SK-N-SH (cell line): ENCODE data around the gene RGS14. TPM values are rescaled to one million over a fixed set of nuclear protein-coding genes. Genes with fewer than 3 reads are reported as not detected.

ENCODE experiments used
- CTCF ChIA-PET: fragments of 300-600, 350-600 bp; formaldehyde crosslinking; extraction: SDS; loops from one replicate; lab custom pipeline; 2021; lab: Yijun Ruan, JAX
- POLR2A ChIA-PET: fragments of 350-600 bp; sonication (Branson Sonifier 250); formaldehyde crosslinking; extraction: SDS; loops from one replicate; lab custom pipeline; 2020; ENCODE audit warnings: antibody characterized with exemption, inconsistent platforms; lab: Yijun Ruan, JAX
- DNase-seq: peaks from one replicate; pipeline ENCODE4 v3.0.0; 2012
- H2AFZ ChIP-seq: fragments of 200-600 bp; sonication (generic); 2 replicates; pipeline ENCODE4 v1.8.1; 2016; ENCODE audit warnings: antibody characterized with exemption, mild to moderate bottlenecking, low read depth
- H3F3A ChIP-seq: fragments of 200-600 bp; sonication (generic); replicated peaks from 2 replicates; pipeline ENCODE3; 2016; ENCODE audit warnings: antibody characterized with exemption, mild to moderate bottlenecking; ENCODE audit not compliant: insufficient read depth
- H3K27ac ChIP-seq, 2 experiments: fragments of 200-500 bp in 1 of 2; fragments of 200-600 bp in 1 of 2; sonication (Bioruptor generic) in 1 of 2; sonication (generic), shearing (Covaris generic) in 1 of 2; 2 replicates each; pipeline versions ENCODE4 v1.5.1 to v1.6.1; 2014 to 2016; ENCODE audit warnings: low read depth in 2 of 2, inconsistent platforms in 1 of 2, low read length in 1 of 2, mild to moderate bottlenecking in 1 of 2, mixed read lengths in 1 of 2
- H3K27me3 ChIP-seq: fragments of 200-600 bp; sonication (generic), shearing (Covaris generic); 2 replicates; pipeline ENCODE4 v1.6.1; 2016; ENCODE audit warnings: mixed run types; ENCODE audit not compliant: insufficient read depth
- H3K36me3 ChIP-seq, 2 experiments: fragments of 200-500 bp in 1 of 2; fragments of 200-600 bp in 1 of 2; sonication (Bioruptor generic) in 1 of 2; sonication (generic) in 1 of 2; replicated peaks in 1 of 2; 2 replicates each; pipeline versions ENCODE3 to v1.5.1; 2014 to 2016; ENCODE audit warnings: low read length in 1 of 2, mild to moderate bottlenecking in 1 of 2; ENCODE audit not compliant: insufficient read depth in 2 of 2, control insufficient read depth in 1 of 2
- H3K4me1 ChIP-seq, 2 experiments: fragments of 200-500 bp in 1 of 2; fragments of 200-600 bp in 1 of 2; sonication (Bioruptor generic) in 1 of 2; sonication (generic), shearing (Covaris generic) in 1 of 2; 2 replicates each; pipeline versions ENCODE4 v1.5.1 to v1.6.1; 2014 to 2016; ENCODE audit warnings: low read depth in 1 of 2, low read length in 1 of 2, mixed run types in 1 of 2; ENCODE audit not compliant: insufficient read depth in 2 of 2, control insufficient read depth in 1 of 2
- H3K4me2 ChIP-seq: fragments of 200-600 bp; sonication (generic), shearing (Covaris generic); 2 replicates; pipeline ENCODE4 v1.6.1; 2017; ENCODE audit warnings: mixed run types
- H3K4me3 ChIP-seq, 2 experiments: fragments of 200-500 bp in 1 of 2; fragments of 200-600 bp in 1 of 2; sonication (Bioruptor generic) in 1 of 2; sonication (generic), shearing (Covaris generic) in 1 of 2; 2 replicates each; pipeline versions ENCODE4 v1.5.1 to v1.8.1; 2014 to 2016; ENCODE audit warnings: low read depth in 2 of 2, inconsistent platforms in 1 of 2, low read length in 1 of 2, mild to moderate bottlenecking in 1 of 2, mixed read lengths in 1 of 2, moderate library complexity in 1 of 2
- H3K79me2 ChIP-seq: fragments of 200-600 bp; sonication (generic); 2 replicates; pipeline ENCODE4 v1.8.1; 2017; ENCODE audit warnings: mild to moderate bottlenecking; ENCODE audit not compliant: insufficient read depth
- H3K9ac ChIP-seq: fragments of 200-600 bp; sonication (generic); 2 replicates; pipeline ENCODE4 v1.6.1; 2017; ENCODE audit warnings: mixed run types
- H3K9me2 ChIP-seq: fragments of 200-600 bp; sonication (generic); 2 replicates; pipeline ENCODE4 v1.6.1; 2017; ENCODE audit warnings: mixed run types
- H3K9me3 ChIP-seq: fragments of 200-600 bp; sonication (generic); 2 replicates; pipeline ENCODE4 v1.6.1; 2017; ENCODE audit warnings: mixed run types, mild to moderate bottlenecking, moderate library complexity
- H4K20me1 ChIP-seq: fragments of 200-600 bp; sonication (generic); 2 replicates; pipeline ENCODE4 v1.6.1; 2017; ENCODE audit warnings: mild to moderate bottlenecking, mixed run types; ENCODE audit not compliant: insufficient read depth
- CHD2 ChIP-seq: fragments of 150-350 bp; IDR thresholded peaks from 2 replicates; pipeline ENCODE4 v1.6.1; 2018; ENCODE audit warnings: low read length; ENCODE audit not compliant: partially characterized antibody
- CTCF ChIP-seq: fragments of 200-600 bp; sonication (generic); IDR thresholded peaks from 2 replicates; pipeline ENCODE4 v1.6.1; 2017; ENCODE audit warnings: antibody characterized with exemption, mild to moderate bottlenecking, moderate library complexity
- EP300 ChIP-seq, 2 experiments: IDR thresholded peaks; 2 replicates each; pipeline versions ENCODE4 v1.4.0 to v1.6.1; 2012; ENCODE audit warnings: borderline replicate concordance in 1 of 2, low read depth in 1 of 2, low read length in 1 of 2
- FOSL2 ChIP-seq: IDR thresholded peaks from 2 replicates; pipeline ENCODE4 v1.4.0; 2012; ENCODE audit warnings: low read depth, mild to moderate bottlenecking, moderate library complexity, borderline replicate concordance
- FOXJ3 ChIP-seq: sonication (generic); formaldehyde crosslinking; IDR thresholded peaks from 2 replicates; pipeline ENCODE4 v1.5.1; 2020; ENCODE audit warnings: mild to moderate bottlenecking, missing genetic modification reagents
- FOXM1 ChIP-seq: IDR thresholded peaks from 2 replicates; pipeline ENCODE4 v1.4.0; 2012; ENCODE audit warnings: low read depth, mild to moderate bottlenecking
- GATA2 ChIP-seq: sonication (generic); formaldehyde crosslinking; IDR thresholded peaks from 2 replicates; pipeline ENCODE4 v1.5.0; 2020; ENCODE audit warnings: mild to moderate bottlenecking, missing genetic modification reagents
- IRF3 ChIP-seq: fragments of 150-350 bp; IDR thresholded peaks from 2 replicates; pipeline ENCODE4 v1.6.1; 2016; ENCODE audit warnings: mild to moderate bottlenecking, low read depth, low read length
- JUND ChIP-seq: IDR thresholded peaks from 2 replicates; pipeline ENCODE4 v1.4.0; 2012
- MEF2A ChIP-seq: IDR thresholded peaks from 2 replicates; pipeline ENCODE4 v1.4.0; 2012; ENCODE audit warnings: low read depth, borderline replicate concordance
- NFIC ChIP-seq: IDR thresholded peaks from 2 replicates; pipeline ENCODE4 v1.4.0; 2012; ENCODE audit warnings: borderline replicate concordance
- RAD21 ChIP-seq: IDR thresholded peaks from 2 replicates; pipeline ENCODE4 v1.6.1; 2012; ENCODE audit warnings: mild to moderate bottlenecking, low read length
- REST ChIP-seq: IDR thresholded peaks from 2 replicates; pipeline ENCODE4 v1.6.1; 2012; ENCODE audit warnings: mild to moderate bottlenecking, low read depth, low read length, moderate library complexity
- RFX5 ChIP-seq: IDR thresholded peaks from 2 replicates; pipeline ENCODE4 v1.6.1; 2012; ENCODE audit warnings: mild to moderate bottlenecking, improper control_type of control experiment, low read length
- TAF1 ChIP-seq: IDR thresholded peaks from 2 replicates; pipeline ENCODE4 v1.6.1; 2012; ENCODE audit warnings: low read depth, mild to moderate bottlenecking, low read length, moderate library complexity, borderline replicate concordance
- YY1 ChIP-seq: IDR thresholded peaks from 2 replicates; pipeline ENCODE4 v1.4.0; 2012; ENCODE audit warnings: low read depth, mild to moderate bottlenecking
- ZBTB33 ChIP-seq: IDR thresholded peaks from 2 replicates; pipeline ENCODE4 v1.4.0; 2012; ENCODE audit warnings: low read depth, borderline replicate concordance
- WGBS: methylation state at CpG from one replicate; pipeline ENCODE4 v1.1.6; 2017; ENCODE audit warnings: low lambda C conversion rate; 5-methylcytosine and 5-hydroxymethylcytosine counted together
- polyA plus RNA-seq, 3 experiments: library from polyadenylated mRNA; depleted of rRNA; stranded (reverse); fragments of >200 nt; gene quantifications; 2 replicates each; pipeline ENCODE4 v1.2.3, GENCODE V29; 2012
- TF ChIP-seq, protein P1 (sequence below): IDR thresholded peaks from 2 replicates; pipeline ENCODE4; 2012

Gene RGS14
- polyA plus RNA-seq, 1 of the 3 experiments (the other 2 are of a cell fraction): 26.5 TPM

GRCh38 chr5:177384134-177384533 is 26.4 kb downstream of the RGS14 start, which contains the start of gene SLC34A1:
TSS of gene SLC34A1 (plus strand) at chr5:177384434. CDS start at chr5:177385742, 1,308 bp downstream.
- POLR2A ChIA-PET: no interaction called here
- no peaks in the 10 kb centered on the region for H3K79me2 ChIP-seq
- no peak for DNase-seq
- H3K27ac ChIP-seq: no peak within 1 kb of the TSS
- H3K27me3 ChIP-seq: no peaks in the 10 kb centered on the region
- no peak within 1 kb of the TSS for H2AFZ ChIP-seq
- no peak within 1 kb of the TSS for H3K4me2 ChIP-seq
- H3K4me3 ChIP-seq: no peak within 1 kb of the TSS
- TF ChIP-seq FOSL2 (no peak), FOXM1 (no peak)
- TF ChIP-seq, all 33 proteins: peak for 0
- H3F3A ChIP-seq: peaks cover under 1% of the 10 kb centered on the region
- H3K36me3 ChIP-seq: no peaks in the 10 kb centered on the region
- WGBS: 33% methylated on average over 3 of the region's 4 CpGs
- H3K9me3 ChIP-seq: no peaks in the 10 kb centered on the region
- no peak within 1 kb of the TSS for H3K9ac ChIP-seq
- peaks cover 0 to 7% of the 10 kb centered on the region in 2 experiments; a peak in 2 of 4 replicates for H3K4me1 ChIP-seq
- no peaks in the 10 kb centered on the region for H4K20me1 ChIP-seq
- CTCF ChIA-PET: interaction anchor here (5.5 to 14.2 kb wide), 3 partner anchors 15 to 70 kb away, joined by 42 to 209 read pairs (median 58); no protein-coding TSS in a partner anchor
- H3K9me2 ChIP-seq: no peaks in the 10 kb centered on the region

DNA sequence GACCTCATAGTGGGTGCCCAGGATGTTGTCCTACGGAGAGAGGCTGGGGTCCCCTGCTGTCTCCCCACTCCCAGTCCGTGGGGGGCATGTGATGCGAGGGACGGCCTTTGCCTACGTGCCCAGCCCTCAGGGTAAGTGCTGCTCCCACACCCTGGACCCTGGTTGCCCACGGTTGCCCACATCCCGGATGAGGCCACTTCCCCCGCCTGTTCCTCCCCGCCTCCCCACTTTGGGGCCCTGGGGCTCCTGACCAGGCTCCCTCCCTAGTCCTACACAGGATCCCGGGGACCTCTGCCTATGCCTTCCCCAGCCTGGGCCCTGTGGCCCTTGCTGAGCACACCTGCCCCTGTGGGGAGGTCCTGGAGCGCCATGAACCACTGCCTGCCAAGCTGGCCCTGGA is 28.0 kb downstream of the RGS14 start:
- CTCF ChIA-PET: interaction anchor here (1.0 to 14.2 kb wide), 7 partner anchors 15 to 117 kb away, joined by 3 to 209 read pairs (median 42); no protein-coding TSS in a partner anchor

More for the DNA sequence above, 28.0 kb downstream of the RGS14 start:
- no peaks in the 10 kb centered on the region for H3K9me3 ChIP-seq
- TF ChIP-seq MEF2A: no peak
- TF ChIP-seq RFX5: no peak
- TF ChIP-seq NFIC: no peak
- no peak for TF ChIP-seq REST
- TF ChIP-seq, protein P1, sequence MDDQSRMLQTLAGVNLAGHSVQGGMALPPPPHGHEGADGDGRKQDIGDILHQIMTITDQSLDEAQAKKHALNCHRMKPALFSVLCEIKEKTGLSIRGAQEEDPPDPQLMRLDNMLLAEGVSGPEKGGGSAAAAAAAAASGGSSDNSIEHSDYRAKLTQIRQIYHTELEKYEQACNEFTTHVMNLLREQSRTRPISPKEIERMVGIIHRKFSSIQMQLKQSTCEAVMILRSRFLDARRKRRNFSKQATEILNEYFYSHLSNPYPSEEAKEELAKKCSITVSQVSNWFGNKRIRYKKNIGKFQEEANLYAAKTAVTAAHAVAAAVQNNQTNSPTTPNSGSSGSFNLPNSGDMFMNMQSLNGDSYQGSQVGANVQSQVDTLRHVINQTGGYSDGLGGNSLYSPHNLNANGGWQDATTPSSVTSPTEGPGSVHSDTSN: no peak
- no peak for TF ChIP-seq TAF1
- no peak for TF ChIP-seq YY1
- no peak for TF ChIP-seq ZBTB33
- TF ChIP-seq FOXJ3 (CRISPR knock-in tag): no peak
- no peak for TF ChIP-seq CHD2
- no peak for TF ChIP-seq GATA2 (CRISPR knock-in tag)
- no peak for TF ChIP-seq IRF3
- TF ChIP-seq JUND: no peak
- TF ChIP-seq CTCF: no peak
- no peak for TF ChIP-seq EP300 (IDR thresholded peaks at IDR 0.05; ENCODE audit: borderline replicate concordance in 1 of 2, low read depth in 1 of 2, low read length in 1 of 2)
- no peak for TF ChIP-seq RAD21
- H3K9me2 ChIP-seq: no peaks in the 10 kb centered on the region
- H2AFZ ChIP-seq: no peak overlapping the region
- no peak for DNase-seq
- H3K27me3 ChIP-seq: no peaks in the 10 kb centered on the region
- no peak overlapping the region for H3K27ac ChIP-seq
- no peaks in the 10 kb centered on the region for H4K20me1 ChIP-seq
- H3K4me3 ChIP-seq: no peak overlapping the region
- H3K4me2 ChIP-seq: no peak overlapping the region
- POLR2A ChIA-PET: no interaction called here
- H3K36me3 ChIP-seq: no peaks in the 10 kb centered on the region
- WGBS: 56% methylated on average over 5 of the region's 11 CpGs
- peaks cover 0 to 1% of the 10 kb centered on the region in 2 experiments; a peak in 1 of 4 replicates for H3K4me1 ChIP-seq
- H3K9ac ChIP-seq: no peak overlapping the region
- H3K79me2 ChIP-seq: no peaks in the 10 kb centered on the region
- peaks cover 5% of the 10 kb centered on the region for H3F3A ChIP-seq
